ENCODE data around the gene SNCAIP.

GRCh38 chr5:122391621-122392020, 79.6 kb downstream of the SNCAIP start:
- TF ChIP-seq CTCF (IDR thresholded peaks at IDR 0.05 in 2 of 3, conservative IDR thresholded peaks at IDR 0.05 in 1 of 3; ENCODE audit: insufficient read depth in 2 of 3, low read depth in 1 of 3, low read length in 3 of 3) (no peak), RAD21 (CRISPR knock-in tag; conservative IDR thresholded peaks at IDR 0.05 in 1 of 2, IDR thresholded peaks at IDR 0.05 in 1 of 2) (no peak), E2F6 (IDR thresholded peaks at IDR 0.05; ENCODE audit: borderline replicate concordance in 1 of 2, extremely low read depth in 1 of 2, insufficient read depth in 1 of 2, insufficient read length in 1 of 2, low read depth in 1 of 2, low read length in 1 of 2, poor library complexity in 1 of 2, severe bottlenecking in 1 of 2) (no peak), MNT (conservative IDR thresholded peaks at IDR 0.05) (no peak), SMARCE1 (IDR thresholded peaks at IDR 0.05) (no peak), KLF10 (CRISPR knock-in tag; IDR thresholded peaks at IDR 0.05) (no peak), NFIC (IDR thresholded peaks at IDR 0.05) (no peak), EZH2 (IDR thresholded peaks at IDR 0.05; ENCODE audit: borderline replicate concordance, low read depth, low read length) (no peak), SIN3B (IDR thresholded peaks at IDR 0.05; ENCODE audit: low read depth) (no peak), RBM22 (IDR thresholded peaks at IDR 0.05; ENCODE audit: low read depth, low read length, poor library complexity, severe bottlenecking) (no peak), REST (IDR thresholded peaks at IDR 0.05; ENCODE audit: borderline replicate concordance) (no peak), REST (CRISPR knock-in tag; IDR thresholded peaks at IDR 0.05; ENCODE audit: low read depth) (no peak), ZNF668 (CRISPR knock-in tag; IDR thresholded peaks at IDR 0.05) (no peak), RCOR1 (IDR thresholded peaks at IDR 0.05; ENCODE audit: borderline replicate concordance in 1 of 2, low read depth in 2 of 2, low read length in 2 of 2) (no peak)
